ENCODE measurements around the gene NAP1L5.

Gene NAP1L5

DNA sequence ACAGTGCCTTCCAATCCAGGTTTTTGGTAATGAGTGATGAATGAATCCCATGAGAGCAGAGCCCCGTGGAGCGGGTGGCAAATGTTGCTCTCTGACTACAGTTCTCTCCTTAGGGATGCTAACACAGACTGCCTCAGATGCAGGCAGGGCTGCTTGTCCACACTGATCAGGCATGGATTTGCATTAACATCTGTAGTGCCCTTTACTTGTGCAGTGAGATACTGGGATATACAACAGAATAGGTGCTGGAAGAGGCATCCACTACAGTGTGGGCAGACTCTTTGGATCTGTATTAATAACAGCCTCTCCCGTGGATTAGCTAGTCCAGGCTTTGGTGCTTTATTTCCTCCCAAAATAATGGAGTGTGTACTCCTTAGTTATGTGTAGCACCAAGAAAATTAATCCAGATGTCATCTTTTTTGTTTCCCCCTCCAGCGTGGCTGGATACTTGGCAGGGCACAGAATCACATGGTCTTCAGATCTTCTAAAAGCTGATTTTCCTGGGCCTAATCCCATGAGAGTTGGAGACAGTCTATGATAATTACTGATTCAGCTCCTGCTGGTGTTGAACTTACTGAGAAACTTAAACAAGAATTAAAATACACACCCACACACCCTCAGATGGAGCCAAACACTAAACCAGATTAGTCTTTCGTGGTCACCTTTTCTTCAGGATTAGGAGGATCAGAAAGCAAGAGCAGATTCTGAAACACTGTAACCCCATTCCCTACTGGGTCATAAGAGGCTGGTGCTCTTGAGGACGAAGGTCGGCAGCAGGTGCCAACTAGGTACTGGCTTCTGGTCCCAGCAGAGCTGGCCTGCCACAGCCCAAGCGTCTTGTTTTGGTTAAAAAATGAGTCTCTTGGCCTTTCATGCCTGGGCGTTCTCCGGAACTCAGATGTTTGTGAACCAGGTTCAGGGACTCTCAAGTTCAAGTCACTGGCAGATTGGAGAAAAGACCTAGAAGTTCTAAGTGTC lies 23.1 kb upstream of the NAP1L5 start:
- no peak for DNase-seq

DNA sequence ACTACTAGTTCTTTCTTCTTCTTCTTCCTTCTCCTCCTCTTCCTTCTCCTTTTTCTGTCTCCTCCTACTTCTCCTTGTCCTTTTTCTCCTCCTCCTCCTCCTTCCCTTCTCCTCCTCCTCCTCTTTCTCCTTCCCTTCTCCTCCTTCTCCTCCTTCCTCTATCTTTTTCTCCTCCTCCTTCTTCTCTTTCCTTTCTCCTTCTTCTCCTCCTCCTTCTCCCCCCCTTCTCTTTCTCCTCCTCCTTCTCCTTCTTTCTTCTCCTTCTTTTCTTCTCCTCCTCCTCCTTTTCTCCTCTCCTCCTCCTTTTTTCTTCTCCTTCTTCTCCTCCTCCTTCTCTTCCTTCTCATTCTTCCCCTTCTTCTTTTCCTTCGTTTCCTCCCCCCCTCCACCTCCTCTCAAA lies 21.8 kb upstream of the NAP1L5 start:
- DNase-seq = no peak

DNA sequence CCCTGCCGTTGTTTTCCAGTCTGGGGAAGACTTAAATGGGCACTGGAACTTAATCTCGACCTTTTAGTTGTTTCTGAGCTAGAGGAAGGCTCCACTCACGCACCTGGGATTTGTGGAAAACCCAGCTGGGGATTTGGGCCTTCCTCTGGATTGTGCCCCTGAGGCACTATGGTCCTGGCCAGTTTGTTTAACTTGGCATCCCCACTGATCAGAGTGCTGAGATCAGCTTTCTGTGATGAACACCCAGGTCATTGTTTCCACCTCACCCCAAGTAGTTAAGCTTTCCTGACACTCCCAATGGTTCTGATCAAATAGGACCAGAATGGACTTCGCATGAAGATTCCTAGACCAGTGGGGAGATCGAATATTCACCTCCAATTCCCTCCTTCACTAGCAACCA lies 20.5 kb upstream of the NAP1L5 start:
- DNase-seq = no peak

DNA sequence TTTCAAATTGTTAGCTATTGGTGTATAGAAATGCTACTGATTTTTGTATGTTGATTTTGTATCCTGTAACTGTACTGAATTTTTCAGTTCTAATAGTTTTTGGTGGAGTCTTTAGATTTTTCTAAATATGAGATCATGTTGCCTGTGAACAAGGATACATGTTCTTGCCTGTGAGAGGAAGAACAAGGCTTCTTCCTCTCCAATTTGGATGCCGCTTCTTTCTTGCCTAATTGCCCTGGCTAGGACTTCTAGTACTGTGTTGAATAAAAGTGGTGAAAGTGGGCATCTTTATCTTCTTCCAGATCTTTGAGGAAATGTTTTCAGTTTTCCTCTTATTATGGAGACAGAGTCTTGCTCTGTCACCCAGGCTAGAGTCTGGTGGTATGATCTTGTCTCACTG lies 16.2 kb upstream of the NAP1L5 start:
- no peak for DNase-seq

DNA sequence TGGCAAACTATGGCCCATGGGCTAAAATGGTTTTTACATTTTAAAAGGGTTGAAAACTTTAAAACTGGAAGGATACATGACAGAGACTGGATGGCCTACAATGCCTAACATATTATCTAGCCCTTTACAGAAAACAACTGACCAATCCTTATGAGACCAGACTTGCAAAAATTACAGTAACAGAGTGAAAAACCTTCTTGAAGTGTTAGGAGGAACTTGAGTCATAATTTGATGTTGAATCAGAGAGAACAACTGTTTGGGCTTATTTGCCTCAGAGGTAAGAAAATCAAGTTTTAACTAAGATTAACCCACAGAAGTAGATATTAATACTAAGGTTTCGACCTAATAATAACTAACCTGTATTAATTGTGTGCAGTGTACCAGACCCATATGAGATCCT lies 12.4 kb upstream of the NAP1L5 start:
- no peak for DNase-seq

DNA sequence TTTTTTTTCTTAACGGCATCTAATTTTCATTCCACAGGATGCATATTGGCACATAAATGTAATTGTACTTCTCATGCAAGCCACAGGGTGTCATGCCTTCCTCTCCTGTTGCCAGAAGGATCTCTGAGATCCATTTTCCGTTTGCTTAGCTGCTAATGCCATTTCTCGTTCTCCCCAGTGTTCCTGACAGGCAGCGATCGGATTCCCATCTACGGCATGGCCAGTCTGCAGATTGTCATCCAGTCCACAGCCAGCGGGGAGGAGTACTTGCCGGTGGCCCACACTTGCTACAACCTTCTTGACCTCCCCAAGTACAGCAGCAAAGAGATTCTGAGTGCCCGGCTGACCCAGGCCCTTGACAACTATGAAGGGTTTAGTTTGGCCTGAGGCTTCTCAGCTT lies 8.9 kb upstream of the NAP1L5 start:
- DNase-seq = no peak

DNA sequence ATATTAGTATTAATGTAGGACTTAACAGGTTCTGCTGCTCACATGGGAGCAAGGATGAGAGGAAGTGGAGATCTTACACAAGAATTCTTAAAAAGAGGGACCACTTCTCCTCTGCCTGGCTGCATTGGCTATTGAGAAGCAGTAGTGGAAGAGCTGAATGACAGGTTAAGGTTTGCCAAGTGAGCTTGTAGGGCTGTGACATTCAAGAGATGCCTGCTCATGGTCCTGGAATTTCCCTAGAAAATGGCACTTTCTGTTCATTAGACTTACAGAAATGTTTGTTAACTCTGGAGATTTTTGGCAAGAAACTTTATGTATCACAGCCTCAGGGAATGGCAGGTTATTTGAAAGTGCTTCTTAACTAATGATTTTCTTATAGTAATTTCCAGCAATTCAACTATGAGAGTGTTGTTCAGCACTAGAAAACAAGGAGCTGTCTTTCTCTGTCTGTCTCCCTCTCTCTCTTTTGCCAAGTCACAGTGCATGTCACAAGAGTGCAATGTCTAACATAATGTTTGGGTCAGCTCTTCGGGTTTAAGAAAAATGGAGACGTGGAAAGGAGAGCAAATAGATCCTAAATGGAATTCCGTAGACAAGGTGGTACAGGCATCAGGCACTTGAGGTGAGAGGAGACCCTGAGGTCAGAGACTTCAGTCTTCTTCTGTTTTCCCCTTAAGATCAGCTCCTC lies 8.3 kb upstream of the NAP1L5 start:
- no peak for DNase-seq

DNA sequence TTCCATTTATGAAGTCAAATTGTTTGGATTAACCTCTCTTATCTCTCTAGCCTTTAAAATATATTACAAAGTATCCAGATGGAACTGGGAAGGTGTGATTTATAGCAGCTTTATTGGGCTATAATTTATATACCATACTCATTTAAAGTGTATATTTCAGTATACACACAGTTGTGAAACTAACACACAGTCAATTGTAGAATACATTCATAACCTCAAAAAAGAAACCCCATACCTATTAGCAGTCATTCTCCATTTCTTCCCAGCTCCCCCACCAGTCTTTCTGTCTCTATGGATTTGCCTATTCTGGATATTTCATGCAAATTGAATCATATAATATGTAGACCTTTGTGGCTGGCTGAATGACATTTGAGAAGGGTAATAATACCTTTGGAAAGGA lies 7.6 kb upstream of the NAP1L5 start:
- no peak for DNase-seq

DNA sequence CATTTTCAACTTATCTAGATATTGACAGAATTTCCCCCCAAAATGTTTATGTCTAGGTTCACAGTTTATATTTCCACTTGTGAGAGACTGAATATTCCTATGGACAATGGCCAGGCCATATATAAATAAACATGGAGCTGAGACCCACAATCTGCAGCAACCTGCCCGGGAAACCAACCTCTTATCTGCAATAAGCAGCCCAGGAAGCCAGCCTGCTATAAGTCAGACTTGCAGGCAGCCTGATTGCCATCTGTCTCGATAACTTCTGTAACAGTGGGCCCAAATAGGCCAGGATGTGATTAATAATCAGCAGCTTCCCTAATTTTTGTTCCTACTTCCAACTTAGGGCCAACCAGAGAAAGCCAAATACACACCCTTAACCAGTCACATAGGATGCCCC lies 5.2 kb upstream of the NAP1L5 start:
- no peak for DNase-seq

DNA sequence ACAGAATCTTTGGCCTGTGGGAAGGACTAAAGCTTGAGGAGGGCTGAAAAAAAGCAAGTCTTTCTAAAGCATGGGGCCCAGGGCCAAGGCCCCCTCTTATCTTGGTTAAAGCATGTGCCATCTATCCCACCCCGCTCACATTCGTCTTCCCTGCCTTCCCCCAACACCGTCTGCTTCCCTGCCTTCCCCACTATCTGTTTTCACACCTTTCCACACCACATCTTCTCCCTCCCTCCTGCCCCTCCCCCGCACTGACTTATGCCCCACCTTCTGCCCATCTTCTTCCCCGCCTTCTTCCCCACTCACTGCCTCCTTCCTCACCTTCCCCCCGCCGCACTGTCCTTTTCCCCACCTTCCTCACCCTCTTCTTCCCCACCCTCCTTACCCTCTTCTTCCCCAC lies 890 bp upstream of the NAP1L5 start:
- no peak for DNase-seq

DNA sequence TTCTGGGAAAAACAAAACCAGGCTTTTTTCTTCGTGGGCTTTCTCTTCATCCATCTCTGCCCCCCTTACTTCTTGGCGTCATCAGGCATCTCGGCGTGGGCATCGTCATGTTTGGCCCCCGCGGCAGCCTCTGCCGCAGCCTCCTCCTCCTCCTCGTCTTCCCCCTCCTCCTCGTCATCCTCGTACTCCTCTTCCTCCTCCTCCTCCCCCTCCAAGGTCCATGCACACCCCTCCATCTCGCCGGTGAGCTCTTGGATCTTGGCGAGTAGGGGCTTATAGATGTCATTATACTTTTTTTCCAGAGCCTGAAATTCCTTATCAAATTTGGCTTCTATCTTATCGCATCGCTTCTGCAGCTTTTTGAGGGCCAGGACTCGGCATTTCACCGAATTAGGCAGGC lies 488 bp downstream of the NAP1L5 start:
- peak; percentile 16 for DNase-seq

DNA sequence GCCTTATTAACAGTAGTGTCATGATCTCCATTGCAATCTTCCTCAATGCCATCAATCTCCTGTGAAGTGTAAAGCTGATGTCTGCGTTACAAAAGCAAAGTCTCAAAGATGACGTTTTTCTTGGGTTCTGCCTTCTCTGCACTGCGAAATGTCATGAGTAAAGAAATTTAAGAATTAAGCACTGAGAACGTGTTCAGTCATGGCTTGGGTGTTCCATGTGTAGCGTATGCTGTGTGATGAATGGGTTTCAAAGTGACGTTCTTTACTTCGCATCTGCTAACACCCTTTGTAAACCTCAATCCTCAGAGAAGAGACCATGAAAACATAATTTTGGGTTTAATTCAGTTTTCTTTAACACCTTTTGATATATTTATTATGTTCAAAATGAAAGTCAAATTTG lies 999 bp downstream of the NAP1L5 start:
- no peak for DNase-seq

DNA sequence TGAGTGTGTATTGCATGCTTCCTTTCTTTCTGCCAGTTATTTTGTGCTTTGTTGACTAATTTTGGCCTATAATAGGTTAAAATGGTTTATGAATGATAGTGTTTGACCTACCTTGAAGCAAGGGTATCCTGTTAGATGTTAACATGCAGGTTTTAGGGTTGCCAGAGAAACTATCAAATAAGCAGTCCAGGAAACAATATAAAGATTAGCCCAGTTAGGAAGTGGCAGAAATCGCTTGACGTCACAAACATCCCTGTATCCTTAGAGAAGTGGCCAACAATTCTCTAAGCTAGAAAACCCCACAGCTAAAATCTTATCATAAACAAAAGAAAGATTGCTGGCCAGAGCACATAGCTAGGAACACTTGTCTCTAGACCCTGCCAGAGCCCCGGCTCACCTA lies 3.8 kb downstream of the NAP1L5 start:
- no peak for DNase-seq

DNA sequence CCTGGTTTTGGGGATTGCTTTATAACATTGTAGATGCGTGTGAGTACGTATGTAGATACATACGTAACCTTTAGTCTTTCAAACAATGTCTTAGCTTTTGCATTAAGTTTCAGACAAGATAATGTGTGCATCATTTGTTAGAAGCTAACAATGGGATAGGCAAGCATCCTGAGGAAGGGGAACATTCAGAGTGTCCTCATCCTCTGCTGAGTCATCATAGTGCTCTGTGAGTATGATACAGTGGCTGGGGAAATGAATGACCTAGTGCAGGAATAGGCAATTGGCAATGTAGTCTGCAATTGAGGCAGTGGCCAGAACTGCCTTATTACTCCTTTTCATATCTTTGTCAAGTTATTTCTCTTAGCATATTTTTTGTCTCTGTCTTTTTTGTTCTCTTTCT lies 7.3 kb downstream of the NAP1L5 start:
- DNase-seq = no peak

DNA sequence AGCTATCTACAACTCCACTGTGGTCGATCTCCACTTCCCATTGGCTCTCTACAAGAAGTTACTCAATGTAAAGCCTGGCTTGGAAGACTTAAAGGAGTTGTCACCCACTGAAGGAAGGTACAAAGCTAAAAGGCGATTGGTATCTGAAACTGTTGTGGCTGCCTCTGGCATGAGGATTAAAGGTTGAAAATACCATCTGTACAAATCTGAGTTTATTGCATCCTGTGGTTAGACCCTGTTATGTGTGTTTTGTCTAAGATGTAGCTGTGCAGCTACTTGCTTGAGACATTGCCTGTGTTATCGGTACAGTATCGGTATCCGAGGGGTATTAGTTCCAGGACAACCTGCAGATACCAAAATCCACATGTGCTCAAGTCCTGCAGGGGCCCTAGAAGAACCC lies 16.4 kb downstream of the NAP1L5 start:
- DNase-seq = no peak

DNA sequence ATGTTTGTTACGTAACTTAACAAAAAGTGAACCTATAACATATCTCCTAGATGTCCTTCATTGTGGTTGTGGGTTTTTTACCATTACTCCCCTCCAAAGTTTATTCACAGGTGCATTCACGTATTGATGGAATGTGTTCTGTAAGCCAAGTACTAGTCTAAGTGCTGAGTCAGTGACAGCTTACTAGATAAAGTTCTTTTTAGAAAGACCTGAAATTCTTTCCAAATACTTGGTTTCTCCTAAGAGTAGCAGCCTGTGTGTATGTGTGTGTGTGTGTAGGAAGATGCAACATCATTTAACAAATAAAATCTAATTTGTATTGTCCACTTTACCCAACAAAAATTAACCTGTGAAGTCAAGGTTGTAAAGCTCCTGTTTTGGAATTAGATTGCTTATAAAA lies 22.1 kb downstream of the NAP1L5 start:
- no peak for DNase-seq

DNA sequence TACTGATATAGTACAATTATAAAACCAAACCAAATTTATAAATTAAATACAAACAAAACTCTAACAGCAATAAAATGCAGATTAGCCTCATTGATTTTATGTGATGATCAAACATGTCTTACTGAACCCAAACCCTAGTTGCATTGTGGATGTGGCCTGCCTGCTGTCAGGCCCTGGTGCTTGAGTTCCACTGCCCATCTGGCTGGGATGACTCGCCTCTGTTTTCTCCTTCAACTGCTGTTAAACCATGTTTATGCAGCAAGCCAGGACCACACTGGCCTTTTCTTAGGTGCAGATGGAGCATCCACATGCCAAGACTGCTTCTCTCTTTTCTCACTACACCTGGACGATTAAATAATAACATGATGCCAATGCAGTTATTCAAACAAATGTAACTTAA lies 22.6 kb downstream of the NAP1L5 start:
- DNase-seq = no peak

DNA sequence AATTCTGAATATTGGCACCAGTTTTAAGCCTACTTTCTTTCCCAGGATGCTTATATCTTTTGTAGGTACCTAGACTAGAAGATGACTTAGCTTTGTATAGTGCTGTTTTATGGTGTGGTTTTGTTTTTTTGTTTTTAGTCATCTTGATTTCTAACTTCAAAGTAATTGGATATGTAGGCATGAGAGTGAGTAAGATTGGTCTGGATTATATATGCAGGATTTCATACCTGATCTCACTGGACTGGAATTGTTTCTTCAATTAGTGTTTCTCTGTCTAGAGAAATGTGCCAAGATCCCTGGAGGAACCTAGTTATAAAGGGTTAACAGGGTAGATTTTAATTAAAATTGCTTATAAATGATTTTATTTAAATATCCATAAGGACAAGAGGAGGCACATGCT lies 23.1 kb downstream of the NAP1L5 start:
- DNase-seq = no peak

DNA sequence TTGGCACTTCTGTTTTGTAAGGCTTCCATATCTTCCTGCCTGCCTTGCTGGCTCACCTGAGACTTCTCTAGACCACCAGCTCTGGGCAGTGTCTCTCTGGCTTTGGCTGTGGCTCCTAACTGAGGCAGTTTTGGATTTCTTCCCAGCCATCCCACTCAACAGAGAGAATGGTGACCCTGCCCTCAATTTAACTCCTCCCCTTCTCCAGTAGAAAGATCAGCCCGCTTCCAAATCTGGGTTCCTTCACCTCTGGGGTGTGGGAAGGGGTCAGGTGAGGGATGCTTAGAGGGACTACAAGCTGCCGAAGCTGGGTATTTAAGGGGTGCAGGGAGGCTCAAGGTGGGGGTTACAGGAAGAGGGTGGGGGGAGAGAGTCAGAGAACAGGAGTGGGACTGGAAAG lies 23.7 kb downstream of the NAP1L5 start:
- no peak for DNase-seq

DNA sequence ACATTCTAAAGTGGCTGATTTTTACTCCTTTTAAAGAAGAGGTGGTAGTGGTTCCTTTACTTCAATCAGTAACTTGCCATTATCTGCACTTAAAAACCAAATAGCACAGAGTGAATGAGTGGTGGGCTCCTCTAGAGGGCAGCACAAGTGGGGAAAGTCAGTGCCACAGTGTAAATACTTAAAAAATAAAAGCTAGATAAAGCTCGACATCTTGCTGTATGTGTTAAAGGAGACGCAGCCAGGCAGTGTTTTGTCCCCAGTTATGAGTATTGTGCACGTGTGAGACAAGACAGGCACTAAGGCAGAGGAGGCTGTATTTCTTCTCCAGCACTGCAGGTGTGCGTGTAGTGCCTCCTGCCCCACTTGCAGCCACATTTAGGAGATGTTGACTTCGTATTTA lies 24.6 kb downstream of the NAP1L5 start:
- peak; percentile 24 for DNase-seq

DNA sequence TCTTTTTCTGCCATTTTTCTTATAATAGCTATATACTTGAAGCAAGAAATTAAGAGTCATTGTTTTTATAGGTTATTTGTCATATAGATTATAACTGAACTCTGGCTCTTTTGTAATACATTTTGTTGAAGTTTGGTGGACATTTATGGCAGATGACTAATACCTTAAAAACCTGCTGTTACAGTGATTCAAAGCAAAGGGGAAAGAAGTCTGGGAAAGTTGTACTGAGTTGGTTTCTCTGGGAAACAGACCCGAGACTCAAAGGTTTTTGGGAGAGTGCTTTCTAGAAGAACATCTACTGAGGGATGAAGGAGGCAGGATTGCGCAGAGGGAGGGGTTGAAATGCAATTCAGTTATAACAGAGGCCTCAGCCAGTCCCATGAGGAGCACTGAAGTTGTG lies 35.9 kb downstream of the NAP1L5 start:
- DNase-seq = no peak

DNA sequence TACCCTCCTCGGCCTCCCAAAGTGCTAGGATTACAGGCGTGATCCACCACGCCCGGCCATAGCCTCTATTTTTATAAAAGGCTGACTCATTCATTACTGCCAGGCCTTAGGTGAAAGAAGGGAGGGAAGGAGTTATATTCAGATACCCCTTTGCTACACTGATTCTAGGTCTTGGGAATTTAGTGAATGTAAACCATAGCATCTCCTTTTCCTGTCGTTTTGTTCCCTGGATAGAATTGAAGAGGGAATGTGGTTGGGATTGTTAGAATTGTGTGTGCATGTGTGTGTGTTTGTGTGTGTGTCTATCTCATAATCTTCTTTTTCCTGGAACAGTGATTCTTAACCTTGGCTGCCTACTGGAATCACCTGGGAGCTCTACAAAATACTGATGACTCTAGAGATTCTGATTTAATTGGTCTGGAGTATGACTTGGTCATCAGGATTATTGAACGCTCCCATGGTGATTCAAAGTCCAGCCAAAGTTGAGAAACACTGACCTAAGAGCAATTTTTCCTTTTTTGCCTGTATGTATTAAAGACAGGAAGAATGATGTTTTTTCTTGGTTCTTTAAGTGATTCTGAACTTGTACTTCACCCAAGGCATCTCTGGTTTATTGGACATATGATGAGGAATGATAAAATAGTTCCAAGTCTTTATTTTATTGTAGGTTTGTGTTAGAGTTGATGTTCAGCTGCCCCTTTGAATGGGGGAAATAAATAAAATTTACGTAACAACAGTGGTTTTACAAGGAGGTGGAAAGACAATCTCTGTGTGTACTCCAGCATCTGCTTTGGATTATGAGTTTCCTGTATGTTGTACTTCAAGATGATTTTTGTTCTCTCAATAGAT lies 37.0 kb downstream of the NAP1L5 start:
- DNase-seq = no peak

DNA sequence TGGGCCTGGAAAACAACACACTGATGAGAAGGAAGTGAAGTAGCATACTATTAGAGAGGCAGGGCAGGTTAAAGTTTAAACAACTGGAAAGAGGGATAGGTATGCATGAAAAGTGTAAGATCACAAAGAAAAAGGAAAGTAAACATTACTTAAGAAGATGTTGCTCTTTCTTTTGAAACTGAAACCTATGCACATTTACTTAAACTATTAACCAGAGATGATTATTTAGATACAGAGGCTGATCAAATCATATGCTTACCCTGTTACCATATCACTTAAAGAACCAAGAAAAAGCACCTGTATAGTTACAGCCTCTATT lies 37.8 kb downstream of the NAP1L5 start:
- no peak for DNase-seq

All from stimulated activated CD4-positive, alpha-beta T cell treated with anti-CD3 and anti-CD28 coated beads, Interleukin-12 subunit alpha, Interleukin-12 subunit beta, amount 100 ng/mL, for 4 hours (primary cell).